ENCODE data around the gene YIPF3.
A peak's percentile ranks its signal among the peaks of the same experiment; 100 is the strongest.
"Not testable (repeated sequence)": the region's sequence is repeated elsewhere in the genome, so short reads cannot be mapped to it uniquely, and the experiment has no call there.

YIPF3 gene

DNA sequence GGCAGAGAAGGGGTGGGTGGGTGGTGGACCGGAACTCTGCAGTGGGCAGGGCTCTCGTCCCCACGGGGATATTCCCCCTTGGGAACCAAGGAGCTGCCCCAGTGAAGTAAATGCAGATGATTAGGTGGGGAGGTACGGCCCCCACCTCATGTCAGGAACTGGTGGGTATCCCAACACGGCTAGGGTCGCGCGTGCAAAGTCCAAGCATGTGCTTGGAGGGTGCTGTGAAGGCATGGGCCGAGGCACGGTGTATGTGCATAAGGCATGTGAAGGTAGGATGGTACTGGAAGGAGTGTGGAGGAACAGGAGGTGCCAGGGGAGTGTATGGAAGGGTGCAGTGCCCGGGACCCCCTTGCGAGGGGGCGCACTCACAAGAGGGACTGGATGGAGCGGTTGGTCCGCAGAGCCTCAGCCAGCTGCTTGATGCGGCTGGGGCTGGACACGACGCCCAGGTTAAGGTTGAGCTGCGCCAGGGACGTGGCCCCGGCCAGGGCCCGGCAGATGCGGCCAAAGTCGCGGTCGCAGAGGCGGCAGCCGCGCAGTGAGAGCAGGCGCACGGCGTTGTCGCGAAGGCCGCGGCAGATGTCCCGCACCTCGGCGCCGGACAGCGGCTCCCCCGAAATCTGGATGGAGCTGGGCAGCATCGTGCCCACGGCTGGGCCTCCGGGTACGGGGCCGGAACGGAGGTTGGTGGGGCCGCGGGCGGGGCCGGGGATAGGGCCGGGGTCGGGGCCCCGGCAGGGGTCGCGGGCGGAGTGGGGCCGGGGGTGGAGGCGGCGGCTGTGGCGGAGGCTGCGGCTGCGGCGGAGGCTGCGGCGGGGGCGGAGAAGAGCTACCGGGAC is 7.4 kb downstream of the YIPF3 start:
- DNase-seq, result no peak

DNA sequence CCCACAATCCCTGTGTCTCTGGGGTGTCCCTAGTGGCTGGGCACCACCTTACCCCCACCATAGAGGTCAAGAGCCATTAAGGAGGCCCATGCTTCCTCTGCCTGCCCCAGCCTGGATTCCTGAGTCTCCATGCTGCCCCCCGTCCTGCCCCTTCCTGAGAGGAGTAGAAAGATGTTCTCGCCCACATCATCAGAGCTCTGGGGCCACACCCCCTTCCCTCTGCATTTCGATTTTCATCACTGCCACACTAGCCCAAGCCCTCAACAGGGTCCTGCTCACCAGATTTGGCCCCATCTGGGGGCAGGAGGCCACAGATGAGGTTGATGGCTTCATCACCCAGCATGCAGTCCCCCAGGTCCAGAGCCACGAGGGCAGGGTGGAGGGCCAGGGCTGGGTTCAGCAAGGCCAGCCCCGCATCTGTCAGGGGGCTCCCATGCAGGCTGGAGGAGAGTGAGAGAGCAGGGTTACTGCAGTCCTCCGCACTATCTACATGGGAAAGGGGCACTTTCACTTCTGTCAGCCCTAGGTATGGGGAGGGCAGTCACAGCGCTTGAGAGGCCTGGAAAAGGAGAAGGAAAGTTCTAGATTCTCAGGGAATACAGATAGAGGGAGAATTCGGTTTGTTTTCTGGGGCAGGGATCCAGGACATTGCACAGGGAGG is 8.1 kb downstream of the YIPF3 start:
- DNase-seq, result no peak

DNA sequence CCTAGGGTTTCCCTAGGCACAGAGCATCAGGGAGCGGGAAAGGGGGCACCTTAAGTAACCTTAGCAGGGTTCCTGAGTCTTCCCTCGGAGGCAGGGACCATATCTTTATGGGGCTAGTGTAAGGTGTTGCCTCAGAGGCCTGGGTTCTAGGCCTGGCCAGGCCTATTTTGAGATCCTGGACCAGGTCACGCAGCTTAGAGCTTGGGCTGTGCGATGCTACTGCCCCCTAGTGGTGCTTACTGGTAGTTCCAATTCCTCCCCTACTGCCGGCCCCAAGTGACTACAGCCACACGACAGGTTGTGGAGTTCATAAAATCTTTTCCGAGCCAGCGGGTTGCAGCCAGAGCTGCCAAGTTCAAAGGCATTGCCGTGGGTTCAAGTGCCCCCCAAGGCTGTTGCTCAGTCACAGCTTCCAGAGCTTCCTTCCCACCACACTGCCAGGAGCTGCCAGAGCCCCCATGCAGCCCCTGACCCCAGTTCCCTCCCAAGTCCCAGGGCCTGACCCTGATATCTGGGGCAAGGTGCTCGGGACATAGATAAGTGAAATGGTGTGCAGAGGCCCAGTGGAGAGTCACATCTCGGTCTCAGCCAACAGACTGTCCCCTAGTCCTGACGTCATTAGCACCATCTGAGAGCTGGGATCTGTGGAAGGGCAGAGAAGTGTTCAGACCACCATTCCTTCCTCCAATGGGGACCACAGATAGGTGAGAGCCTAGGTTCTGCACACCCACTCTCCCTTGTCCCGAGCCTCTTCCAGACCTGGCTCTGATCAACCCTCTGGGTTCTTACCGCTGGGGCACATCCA is 9.9 kb downstream of the YIPF3 start:
- peak; percentile 53 to 68 (median 58) for DNase-seq

DNA sequence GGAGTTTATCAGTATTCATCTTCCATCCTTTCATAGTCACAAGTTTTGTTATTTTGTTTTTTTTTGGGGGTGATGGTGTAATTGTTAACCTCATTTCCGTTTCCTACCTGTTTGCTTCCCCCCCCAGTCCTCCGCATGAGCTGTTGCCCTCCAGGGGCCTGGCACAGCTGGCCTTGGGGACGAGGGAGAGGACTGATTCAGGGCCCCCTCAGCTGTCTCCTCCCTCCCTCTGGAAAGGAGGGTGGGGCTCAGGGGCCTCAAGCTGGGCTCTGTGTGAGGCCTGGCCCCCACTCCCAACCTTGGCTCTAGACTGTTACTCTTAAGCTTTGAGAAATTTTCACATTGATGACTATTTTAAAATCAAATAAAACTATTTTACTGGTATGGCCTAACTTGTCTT is 10.6 kb downstream of the YIPF3 start:
- DNase-seq, result no peak

DNA sequence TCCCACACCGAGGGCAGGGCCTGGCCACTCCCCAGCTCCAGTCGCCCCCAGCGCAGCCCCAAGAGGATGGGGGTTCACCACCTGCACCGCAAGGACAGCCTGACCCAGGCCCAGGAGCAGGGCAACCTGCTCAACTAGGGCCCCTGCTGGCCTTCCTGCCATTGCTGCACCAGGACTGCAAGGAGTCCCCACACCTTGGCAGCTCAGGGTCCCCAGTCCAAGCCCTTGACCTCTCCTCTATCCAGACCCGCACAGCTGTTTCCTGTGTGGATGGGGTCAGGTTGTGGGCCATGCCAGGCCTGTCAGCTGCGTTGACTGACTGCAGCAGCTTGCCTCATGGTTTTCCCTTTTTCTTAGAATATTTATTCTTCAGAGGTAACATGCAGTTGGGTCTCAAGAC is 11.0 kb downstream of the YIPF3 start:
- no peak for DNase-seq

DNA sequence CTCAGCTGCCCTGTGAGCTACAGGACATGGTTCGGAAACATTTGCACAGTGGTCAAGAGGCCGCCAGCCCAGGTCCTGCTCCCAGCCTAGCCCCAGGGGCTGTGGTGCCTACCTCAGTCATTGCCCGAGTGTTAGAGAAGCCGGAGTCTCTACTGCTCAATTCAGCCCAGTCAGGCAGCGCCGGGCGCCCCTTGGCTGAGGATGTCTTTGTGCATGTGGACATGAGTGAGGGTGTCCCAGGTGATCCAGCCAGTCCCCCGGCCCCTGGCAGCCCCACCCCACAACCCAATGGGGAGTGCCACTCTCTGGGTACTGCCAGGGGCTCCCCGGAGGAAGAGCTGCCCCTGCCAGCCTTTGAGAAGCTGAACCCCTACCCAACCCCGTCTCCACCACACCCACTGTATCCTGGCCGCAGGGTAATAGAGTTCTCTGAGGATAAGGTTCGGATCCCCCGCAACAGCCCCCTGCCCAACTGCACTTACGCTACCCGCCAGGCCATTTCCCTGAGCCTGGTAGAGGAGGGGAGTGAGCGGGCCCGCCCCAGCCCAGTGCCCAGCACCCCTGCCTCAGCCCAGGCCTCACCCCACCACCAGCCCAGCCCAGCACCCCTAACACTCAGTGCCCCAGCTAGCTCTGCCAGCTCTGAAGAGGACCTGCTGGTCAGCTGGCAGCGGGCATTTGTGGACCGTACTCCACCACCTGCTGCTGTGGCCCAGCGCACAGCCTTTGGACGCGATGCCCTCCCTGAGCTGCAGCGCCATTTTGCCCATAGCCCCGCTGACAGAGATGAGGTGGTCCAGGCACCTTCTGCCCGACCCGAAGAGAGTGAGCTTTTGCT is 11.8 kb downstream of the YIPF3 start:
- DNase-seq, result no peak

DNA sequence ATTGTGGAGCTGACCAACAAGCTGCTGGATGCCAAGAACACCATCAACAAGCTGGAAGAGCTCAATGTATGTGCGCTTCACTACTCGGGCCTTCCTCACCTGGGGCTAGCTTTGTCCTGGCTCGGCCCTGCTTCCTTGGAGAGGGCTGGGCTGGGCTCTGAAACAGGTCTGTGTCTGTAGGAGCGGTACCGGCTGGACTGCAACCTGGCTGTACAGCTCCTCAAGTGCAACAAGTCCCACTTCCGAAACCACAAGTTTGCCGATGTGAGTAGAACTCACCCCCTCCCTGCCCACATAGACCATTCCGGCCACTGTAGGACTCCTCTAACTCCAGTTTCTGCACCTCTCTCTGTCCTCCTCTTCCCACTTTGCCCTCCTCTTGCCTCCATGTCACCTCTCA is 13.3 kb downstream of the YIPF3 start:
- DNase-seq, result no peak

DNA sequence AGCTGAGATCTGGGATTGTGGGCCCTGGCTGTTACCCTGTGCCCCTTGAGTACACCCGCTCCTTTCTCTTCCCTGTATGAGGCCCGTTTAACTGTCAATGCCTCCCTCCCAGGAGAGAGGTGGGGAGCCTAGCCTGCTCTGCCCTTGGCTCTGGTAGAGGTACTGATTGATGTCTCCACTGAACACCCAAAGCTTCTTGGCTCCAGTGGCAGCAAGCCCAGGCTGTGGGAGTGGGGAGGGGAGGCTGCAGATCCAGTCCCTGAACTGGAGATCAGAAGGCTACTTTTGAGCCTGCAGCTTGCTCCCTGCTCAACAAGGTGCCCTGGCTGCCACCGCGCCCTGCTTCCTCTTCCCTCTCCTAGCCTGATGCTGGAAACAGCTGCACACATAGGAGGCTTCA is 14.1 kb downstream of the YIPF3 start:
- DNase-seq, result no peak

DNA sequence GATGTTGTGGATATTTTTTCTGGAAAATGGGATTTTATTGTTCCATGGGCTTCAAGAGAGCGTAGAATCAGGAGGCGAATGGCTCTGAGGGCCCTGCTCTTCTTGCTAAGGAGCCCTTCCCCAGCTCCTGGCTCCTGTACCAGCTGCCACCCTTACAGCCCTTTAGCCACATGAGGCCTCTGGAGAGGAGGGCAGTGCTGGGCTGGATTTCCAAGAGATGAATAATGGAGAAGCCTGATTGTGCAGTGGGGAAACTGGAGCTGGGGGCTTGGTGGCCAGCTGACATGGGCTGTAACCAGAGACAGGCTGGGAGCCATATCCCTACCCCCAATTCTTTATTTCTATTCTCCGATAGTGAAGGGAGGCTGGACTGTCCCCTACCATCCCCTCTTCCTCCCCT is 15.8 kb downstream of the YIPF3 start:
- no peak for DNase-seq

DNA sequence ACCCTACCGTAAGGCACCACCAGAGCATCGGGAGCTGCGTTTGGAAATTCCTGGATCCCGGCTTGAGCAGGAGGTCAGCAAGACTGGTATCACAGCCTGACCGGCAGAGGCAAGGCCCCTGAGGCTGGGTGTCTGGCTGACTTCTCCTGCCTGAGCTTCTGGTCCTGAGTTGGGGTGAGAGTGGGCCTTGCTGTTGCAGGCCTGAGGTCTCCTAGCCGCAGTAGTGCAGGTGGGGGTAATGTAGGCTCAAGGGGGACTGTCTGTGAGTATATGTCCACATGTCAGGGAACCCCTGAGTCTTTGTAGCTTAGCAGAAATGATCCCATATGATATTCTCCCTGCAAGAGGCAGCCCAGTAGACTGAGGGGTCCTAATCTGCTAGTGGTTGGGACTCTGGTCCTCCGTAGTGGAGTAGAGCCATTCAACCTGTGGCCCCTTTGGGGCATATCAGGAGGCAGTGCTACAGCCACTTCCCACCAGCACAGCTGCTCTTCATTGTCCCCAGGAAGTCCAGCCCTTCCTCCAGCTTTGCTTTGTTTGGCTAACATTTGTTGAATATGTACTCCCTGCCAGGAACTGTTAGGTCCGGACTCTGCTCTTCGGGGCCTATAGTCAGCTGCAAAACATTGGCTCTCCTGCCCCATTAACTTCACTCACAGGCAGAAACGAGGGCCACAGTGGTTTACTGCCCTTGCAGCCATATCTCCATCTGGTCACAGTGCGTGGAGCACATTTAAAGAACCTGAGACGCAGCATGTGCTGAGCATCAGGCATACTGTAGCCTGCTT is 17.5 kb downstream of the YIPF3 start:
- DNase-seq, result no peak

DNA sequence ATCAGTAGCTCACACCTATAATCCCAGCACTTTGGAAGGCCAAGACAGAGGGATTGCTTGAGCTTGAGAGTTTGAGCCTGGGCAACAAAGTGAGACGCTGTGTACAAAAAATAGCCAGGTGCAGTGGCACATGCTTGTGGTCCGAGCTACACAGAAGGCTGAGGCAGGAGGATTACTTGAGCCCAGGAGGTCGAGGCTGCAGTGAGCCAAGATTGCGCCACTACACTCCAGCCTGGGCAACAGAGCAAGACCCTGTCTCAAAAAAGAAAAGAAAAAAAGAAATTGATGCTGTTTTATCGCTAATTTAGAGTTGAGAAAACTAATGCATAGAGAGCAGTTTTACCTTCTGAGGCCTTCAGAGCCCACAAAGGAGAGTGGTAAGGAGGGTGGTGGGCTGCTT is 18.4 kb downstream of the YIPF3 start:
- not testable (repeated sequence) for DNase-seq

DNA sequence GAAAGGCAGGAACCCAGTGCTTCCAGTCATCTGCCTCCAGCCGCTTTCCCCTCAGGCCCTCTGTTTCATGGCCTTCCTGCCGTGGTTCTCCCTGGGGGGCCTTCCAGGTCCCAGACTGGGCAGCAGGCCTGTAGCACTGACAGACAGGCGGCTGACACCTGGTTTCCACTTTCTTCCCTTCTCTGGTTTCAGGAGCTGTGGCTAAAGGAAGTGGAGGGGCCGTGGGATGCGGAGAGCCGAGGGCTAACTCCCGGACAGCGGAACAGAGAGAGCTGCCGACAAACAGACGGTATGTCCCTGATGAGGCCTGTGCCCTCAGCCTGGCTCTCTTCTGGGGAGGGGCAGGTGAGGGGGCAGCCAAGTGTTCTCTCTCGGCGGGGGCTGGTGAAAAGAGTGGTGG is 19.0 kb downstream of the YIPF3 start:
- no peak for DNase-seq

DNA sequence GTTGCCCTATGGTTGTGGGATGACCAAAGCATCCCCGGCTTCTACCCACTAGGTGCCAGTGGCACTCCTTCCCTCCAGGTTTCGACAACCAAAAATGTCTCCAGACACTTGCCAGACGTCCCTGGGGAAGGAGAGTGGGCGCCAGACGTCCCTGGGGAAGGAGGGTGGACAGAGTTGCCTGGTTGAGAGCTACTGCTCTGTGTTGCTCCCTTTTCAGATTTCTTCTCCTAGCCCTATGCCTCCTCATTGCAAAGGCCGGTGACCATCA is 19.7 kb downstream of the YIPF3 start:
- DNase-seq, result no peak

DNA sequence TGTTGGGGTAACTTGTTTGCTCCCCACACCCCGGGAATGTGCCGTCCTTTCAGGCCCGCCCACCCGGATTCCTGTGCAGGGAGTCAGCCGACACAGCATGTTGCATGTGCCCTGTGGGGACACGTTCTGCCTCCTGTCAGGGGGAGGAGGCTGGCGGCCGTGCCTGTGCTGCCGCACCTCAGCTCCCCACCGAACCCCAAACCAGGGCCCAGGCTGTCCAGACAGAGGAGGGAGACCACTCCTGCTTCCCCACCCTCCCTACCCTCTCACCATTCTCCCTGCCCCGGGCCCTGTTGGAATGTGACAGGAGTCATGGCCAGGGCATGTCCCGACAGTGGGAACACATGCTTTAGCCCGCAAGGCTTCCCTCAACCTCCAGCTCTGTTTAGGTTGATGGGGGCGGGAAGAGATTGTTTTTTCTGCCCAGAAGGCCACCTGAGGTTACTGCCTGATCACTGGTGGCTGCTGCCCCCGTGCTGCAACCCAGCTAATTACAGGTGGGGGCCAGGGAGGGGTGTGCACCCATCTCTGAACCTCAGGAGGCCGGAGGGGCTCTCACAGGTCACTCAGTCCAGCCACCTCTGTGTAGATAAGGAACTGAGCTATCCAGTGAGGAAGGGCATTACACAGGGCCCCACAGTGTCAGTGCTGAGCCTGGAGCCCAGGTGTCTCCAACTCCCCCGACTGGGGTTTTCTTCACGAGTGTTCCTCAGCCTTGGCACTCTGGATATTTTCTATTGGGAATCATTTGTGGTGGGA is 20.2 kb downstream of the YIPF3 start:
- no peak for DNase-seq

DNA sequence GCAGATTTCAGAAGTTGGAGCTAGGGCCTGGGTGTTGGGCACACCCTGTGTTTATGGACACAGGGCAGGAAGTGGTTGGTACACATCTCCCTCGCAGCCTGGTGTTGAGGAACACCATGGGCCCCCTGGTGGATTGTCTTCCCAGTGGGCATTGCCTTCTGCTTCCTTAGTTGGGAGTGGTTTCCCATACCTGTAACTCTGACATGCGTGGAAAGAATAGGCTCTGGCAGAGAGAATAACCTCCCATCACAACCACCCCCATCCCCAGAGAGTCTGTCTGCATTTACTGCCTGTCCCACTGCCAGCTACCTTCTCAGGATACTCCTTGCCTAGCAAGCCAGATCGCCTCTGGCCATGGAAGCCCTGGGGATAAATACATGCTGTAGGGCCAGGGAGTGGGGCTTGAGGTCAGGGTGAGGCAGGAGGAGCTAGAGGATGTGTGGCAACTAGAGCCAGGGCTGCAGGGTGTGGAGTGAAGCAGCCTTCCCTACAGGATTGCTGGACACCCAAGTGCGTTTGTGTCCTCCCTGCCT is 21.3 kb downstream of the YIPF3 start:
- peak in 1 of 4 experiments; percentile 16 for DNase-seq

DNA sequence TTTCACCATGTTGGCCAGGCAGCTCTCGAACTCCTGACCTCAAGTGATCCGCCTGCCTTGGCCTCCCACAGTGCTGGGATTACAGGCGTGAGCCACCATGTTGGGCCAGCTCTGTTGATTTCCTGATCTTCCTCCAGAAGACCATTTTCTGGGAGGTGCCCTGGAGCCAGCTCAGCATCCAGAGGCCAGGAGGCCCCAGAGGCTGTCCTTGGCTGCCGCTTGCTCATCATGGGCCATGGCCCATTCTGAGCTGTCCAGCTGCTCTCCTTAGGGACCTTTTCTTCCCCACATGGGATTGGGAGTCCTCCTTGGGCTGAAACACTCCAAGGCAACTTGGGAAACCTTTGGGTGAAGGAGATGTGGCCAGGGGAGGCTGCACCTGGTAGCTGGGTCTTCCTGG is 22.0 kb downstream of the YIPF3 start:
- DNase-seq, result no peak

DNA sequence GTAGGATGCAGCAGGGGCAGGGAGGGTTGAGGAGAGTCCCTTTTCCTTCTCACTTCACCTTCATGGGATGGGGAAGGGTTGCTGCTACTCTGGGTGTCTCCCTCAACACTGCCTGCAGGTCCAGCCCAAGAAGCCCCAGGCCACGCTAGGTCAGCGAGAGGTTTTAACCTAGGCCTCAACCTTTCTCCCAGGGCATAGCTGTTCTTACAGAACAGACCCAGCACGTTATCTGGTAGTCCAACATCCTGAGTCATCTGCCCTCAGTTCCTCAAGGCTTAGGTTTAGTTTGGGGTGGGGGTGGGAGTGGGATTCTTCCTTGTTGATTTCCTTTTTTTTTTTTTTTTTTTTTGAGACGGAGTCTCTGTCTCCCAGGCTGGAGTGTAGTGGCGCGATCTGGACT is 22.4 kb downstream of the YIPF3 start:
- no peak for DNase-seq

DNA sequence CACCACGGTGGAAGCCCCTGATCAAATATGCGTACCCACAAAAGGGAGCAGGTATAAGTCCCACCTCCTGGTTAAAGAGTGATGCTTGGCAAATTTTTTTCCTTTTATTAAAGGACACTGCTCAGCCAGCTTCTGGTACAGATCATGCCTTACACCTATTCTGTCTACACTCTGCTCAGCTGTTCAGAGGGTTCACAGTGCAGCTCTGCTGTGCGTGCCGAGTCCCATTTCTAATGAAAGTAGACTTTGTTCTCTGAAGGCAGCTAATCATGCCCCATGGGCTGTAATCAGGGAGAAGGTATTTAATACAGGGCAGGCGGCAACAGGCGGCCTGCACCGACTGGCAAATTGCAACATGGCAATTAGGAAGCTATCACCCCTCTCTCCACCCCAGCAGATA is 22.9 kb downstream of the YIPF3 start:
- no peak for DNase-seq

DNA sequence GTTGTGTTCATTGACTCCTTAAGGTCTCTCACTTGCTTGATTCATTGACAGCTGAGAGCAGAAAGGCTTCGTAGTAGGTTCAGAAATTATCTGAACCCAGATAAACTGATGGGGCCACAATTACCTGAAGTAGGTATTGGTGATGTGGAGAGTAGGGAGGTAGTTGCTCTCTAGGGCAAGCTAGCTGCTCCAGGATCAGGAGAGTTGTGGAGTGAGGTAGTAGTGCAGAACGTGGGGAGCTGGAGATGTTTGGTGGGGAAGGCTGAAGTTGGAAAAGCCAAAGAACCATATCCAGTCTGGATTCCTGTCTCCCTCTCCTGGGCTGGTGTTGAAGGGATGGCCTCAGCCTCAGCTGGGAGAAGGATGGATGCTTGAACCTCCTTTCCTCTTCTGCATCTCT is 23.5 kb downstream of the YIPF3 start:
- no peak for DNase-seq

DNA sequence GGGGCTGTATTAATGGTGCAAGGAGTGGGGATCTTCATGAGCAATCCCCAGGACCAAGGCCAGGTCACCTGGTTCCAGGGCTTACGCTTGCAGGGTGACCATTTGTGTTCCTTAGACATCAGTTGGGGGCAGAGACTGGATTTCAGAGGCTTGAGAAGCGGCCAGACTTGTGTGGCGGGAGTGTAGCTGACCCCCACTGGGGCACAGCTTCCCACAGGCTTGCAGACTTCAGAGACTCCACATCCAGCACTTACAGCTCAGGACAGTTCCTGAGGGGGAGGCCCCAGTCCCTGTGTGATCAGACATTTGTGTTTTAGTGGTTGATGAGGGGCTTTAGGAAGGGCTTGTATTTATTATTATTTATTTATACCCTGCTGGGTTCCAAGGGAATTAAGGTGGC is 24.1 kb downstream of the YIPF3 start:
- no peak for DNase-seq
